Heart left ventricle (tissue), 16 donors: ENCODE results near the gene UBE2E2. TPM values are rescaled to one million over a fixed set of nuclear protein-coding genes. Genes with fewer than 3 reads are reported as not detected.

ENCODE experiments used
- ATAC-seq, 4 donors: fragments of 200-7000 bp; cut with Tn5 transposase; one replicate each; pipeline ENCODE4 v1.9.1; 2020 to 2022; ENCODE audit warnings: moderate library complexity in 4 of 4, mild to moderate bottlenecking in 3 of 4, moderate number of reproducible peaks in 1 of 4
- DNase-seq, 5 donors: peaks; one replicate each; pipeline ENCODE4 v3.0.0-alpha.2; 2020
- H3K27ac ChIP-seq, 12 donors: fragments of 200-600 bp; sonication (generic) in 4 of 12; one replicate each; pipeline versions ENCODE4 v1.5.0 to v1.8.0; 2016 to 2022; ENCODE audit warnings: mild to moderate bottlenecking in 2 of 12
- H3K27me3 ChIP-seq, 9 donors: fragments of 200-600 bp; sonication (generic) in 2 of 9; one replicate each; pipeline versions ENCODE4 v1.5.1 to v1.8.0; 2016 to 2022; ENCODE audit warnings: mild to moderate bottlenecking in 3 of 9
- H3K36me3 ChIP-seq, 9 donors: fragments of 200-600 bp; sonication (generic) in 2 of 9; one replicate each; pipeline versions ENCODE4 v1.5.0 to v1.8.0; 2018 to 2022; ENCODE audit warnings: mild to moderate bottlenecking in 2 of 9
- H3K4me1 ChIP-seq, 12 donors: fragments of 200-600 bp; sonication (generic) in 4 of 12; one replicate each; pipeline versions ENCODE4 v1.5.0 to v1.8.0; 2016 to 2022; ENCODE audit warnings: mild to moderate bottlenecking in 3 of 12
- H3K4me3 ChIP-seq, 12 donors: fragments of 200-600 bp; sonication (generic) in 4 of 12; one replicate each; pipeline versions ENCODE4 v1.5.0 to v1.8.0; 2017 to 2022; ENCODE audit warnings: mild to moderate bottlenecking in 9 of 12, moderate library complexity in 4 of 12
- H3K9me3 ChIP-seq, 12 donors: fragments of 200-600 bp; sonication (generic) in 4 of 12; one replicate each; pipeline versions ENCODE4 v1.5.0 to v1.8.0; 2016 to 2022; ENCODE audit warnings: mild to moderate bottlenecking in 1 of 12
- POLR2A ChIP-seq, 2 donors: fragments of 450-650 bp; IDR thresholded peaks; one replicate each; pipeline ENCODE4 v1.6.1; 2017; ENCODE audit warnings: antibody characterized with exemption in 2 of 2, mild to moderate bottlenecking in 2 of 2, moderate library complexity in 2 of 2
- WGBS, 4 donors: extraction: QIAGEN DNeasy Blood & Tissue Kit in 2 of 4; methylation state at CpG; one replicate each; pipeline versions ENCODE4 v1.1.5 to v1.1.7; 2013 to 2018; 5-methylcytosine and 5-hydroxymethylcytosine counted together
- intact Hi-C, 10 donors: fragments of 100-400 bp; cut with DNase I; formaldehyde crosslinking; loops; one replicate each; pipeline versions ENCODE4 v1.11.1 to v1.14.2; 2022
- polyA plus RNA-seq, 2 donors: library from polyadenylated mRNA; stranded (reverse); fragments of 200-250 nt; gene quantifications; one replicate each; pipeline ENCODE4 v1.2.3, GENCODE V29; 2013
- total RNA-seq, 9 donors: library from RNA; depleted of rRNA in 2 of 9; stranded (reverse); fragments of >200 nt in 2 of 9; fragmentation: NEBNext Ultra II Directional in 3 of 9; extraction: Animal tissue kit (Norgen Biotek cat#: 25700) in 3 of 9; gene quantifications; one replicate each; pipeline versions ENCODE4 v1.1.0 to v1.2.4, GENCODE V29; 2016 to 2023
- TF ChIP-seq, protein P1 (sequence below), 12 donors: fragments of 200-600 bp; sonication (generic) in 4 of 12; IDR thresholded peaks; one replicate each; pipeline versions ENCODE4 v1.5.0 to v1.8.0; 2018 to 2022; ENCODE audit warnings: antibody characterized with exemption in 12 of 12, mild to moderate bottlenecking in 5 of 12
- donor health status: ischemic (EF 13 %, LVEDD 7.1; RV severe dilation, severe dysfunction).
- donor health status: healthy with polysubstance abuse.
- donor health status: DM: no; HTN: yes; CAD: no.
- donor health status: DM: no; HTN: no; CAD: no.
- donor health status: ischemic (EF 25% LVEDD 6.9; RV normal size, moderate dysfunction).
- donor health status: ischemic (EF 25% LVEDD 5.7; RV mildly dilated, moderate dysfunction).
- donor health status: healthy.
- donor health status: DM: yes; HTN: yes; CAD: no.
- donor health status: ischemic (EF 35%, LVEDD 5.7; RV mildly dilated, moderate dysfunction).
- donor health status: nonischemic (EF 11% LVEDD 7.7; RV severe dilation, severe dysfunction).
- donor health status: DM: yes; HTN: yes; CAD: no.
- donor health status: PGD.
- donor health status: ischemic (EF 29% LVEDD 5.4; RV normal size, mild dysfunction).
- donor health status: nonischemic (EF 23%, LVEDD 6.1; RV moderate dilation, normal function).

UBE2E2 gene
- total and polyA plus RNA-seq, 11 donors, result 21.9 to 63.9 (median 50.8) TPM

DNA sequence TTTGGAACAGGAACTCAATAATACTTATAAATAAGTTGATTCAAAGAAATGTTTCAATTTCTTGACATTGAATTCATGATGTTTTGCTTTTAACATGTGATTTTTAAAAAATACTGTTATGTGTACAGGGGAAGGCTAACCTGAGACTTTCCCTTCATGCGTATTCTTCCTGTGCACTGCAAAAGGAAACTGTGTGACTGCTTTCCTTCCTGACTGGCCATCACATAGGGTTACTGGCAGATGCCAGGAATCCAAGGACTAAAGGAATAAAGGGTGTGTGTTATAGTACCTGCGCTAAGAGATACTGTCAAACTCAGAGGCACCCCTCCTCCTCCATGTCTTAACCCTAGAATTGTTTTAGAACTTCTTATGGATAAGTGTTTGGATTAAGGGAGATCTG is 236.0 kb downstream of the UBE2E2 start:
- TF ChIP-seq, protein P1, sequence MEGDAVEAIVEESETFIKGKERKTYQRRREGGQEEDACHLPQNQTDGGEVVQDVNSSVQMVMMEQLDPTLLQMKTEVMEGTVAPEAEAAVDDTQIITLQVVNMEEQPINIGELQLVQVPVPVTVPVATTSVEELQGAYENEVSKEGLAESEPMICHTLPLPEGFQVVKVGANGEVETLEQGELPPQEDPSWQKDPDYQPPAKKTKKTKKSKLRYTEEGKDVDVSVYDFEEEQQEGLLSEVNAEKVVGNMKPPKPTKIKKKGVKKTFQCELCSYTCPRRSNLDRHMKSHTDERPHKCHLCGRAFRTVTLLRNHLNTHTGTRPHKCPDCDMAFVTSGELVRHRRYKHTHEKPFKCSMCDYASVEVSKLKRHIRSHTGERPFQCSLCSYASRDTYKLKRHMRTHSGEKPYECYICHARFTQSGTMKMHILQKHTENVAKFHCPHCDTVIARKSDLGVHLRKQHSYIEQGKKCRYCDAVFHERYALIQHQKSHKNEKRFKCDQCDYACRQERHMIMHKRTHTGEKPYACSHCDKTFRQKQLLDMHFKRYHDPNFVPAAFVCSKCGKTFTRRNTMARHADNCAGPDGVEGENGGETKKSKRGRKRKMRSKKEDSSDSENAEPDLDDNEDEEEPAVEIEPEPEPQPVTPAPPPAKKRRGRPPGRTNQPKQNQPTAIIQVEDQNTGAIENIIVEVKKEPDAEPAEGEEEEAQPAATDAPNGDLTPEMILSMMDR (IDR thresholded peaks at IDR 0.05), result no peak
- TF ChIP-seq POLR2A (IDR thresholded peaks at IDR 0.05), result no peak
- Histone ChIP-seq H3K9me3 (no peaks in the 10 kb centered on the region), H3K4me3 (no peak overlapping the region), H3K27ac (no peak overlapping the region), H3K4me1 (peaks cover 0 to 32% (median 2%) of the 10 kb centered on the region in 12 donors), H3K27me3 (no peaks in the 10 kb centered on the region), H3K36me3 (no peaks in the 10 kb centered on the region)
- intact Hi-C loops, result no loop called here
- DNase-seq, result no peak
- WGBS, 4 donors, result 60 to 71% (median 71%) methylated on average over 2 of the region's 2 CpGs
- ATAC-seq, result no peak

DNA sequence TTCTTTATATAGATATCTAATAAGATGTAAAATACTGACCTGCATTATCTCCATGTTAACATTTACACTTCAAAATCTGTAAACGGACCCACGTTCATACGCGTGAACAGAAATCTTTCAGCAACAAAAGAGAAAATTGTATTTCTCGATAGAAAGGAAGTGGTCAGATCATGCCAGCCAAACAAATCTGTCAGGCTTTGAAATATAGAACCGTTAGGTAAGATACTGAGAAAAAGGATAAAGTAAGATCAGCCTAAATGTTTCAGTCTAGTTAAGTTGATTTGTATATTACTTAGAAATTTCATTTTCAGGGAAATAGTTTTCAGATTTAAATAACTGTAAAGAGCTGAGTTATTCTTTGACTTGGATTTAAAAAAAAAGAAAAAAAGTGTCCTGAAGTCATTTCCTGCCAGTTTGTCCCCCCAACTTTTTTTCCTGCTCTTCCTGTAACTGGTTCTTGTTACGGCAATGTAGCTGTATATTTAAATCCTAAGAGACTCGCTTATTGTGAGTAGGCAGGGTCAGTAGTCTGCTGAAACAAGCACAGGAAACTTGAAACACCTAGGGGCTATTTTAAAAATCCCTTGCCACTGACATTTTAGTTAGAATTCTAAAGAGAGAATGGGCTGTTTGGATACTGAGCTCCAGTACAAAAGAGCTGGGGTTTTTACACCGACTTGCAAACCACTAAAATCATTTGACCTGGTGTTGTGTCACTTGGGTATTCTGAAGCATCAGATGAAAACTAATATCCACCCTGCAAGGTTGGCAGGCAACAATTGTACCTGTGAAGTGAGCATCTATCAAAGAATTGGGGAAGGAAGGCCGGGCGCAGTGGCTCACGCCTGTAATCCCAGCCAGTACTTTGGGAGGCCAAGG is 237.5 kb downstream of the UBE2E2 start:
- Histone ChIP-seq H3K36me3 (no peaks in the 10 kb centered on the region), H3K27ac (peak overlapping the region in 2 of 12 donors; percentile 2 to 7), H3K27me3 (no peaks in the 10 kb centered on the region), H3K4me1 (peaks cover 0 to 26% (median 2%) of the 10 kb centered on the region in 12 donors), H3K4me3 (no peak overlapping the region), H3K9me3 (no peaks in the 10 kb centered on the region)
- TF ChIP-seq POLR2A (IDR thresholded peaks at IDR 0.05), result no peak
- TF ChIP-seq, protein P1 (IDR thresholded peaks at IDR 0.05), result no peak
- ATAC-seq, result no peak
- 68 to 78% (median 74%) methylated on average over 12 of the region's 12 CpGs for WGBS, 4 donors
- intact Hi-C loops, result no loop called here
- DNase-seq, result no peak

DNA sequence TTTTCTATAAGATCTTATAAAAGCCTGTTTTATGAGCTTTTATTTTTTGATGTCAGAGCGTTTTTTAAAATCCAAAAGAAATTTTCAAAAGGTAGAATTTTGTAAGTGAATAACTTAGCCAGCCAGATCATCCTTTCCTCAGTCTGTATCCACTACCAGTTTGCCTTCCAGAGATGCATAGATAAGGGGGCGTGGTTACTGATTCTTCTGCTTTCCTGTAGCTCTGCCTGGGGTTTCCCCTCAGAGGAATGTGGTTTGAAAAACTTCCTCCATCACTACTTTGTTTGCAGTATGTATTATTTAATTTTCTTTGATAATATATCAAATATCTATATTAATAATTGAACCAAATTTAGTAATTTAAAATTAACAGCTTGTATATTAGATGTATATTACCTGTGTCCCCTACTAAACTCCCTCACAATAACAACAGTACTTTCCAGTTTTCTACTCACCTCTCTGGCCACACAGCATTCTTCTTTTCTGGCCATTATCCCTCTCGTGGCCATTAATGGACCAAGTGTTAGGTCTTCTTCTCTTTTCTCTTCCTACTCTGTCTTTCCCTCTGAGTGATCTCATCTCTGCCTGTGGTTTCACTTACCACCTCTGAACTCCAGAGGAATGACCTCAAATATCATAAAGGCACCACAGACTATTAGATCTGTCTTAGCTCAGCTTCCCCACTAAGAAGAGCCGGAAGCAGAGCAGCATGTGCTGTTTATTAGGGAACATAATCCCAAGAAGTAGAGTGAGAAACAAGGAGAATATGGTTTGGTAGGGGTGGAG is 239.7 kb downstream of the UBE2E2 start:
- no peak overlapping the region for H3K27ac ChIP-seq
- H3K4me3 ChIP-seq, result no peak overlapping the region
- H3K27me3 ChIP-seq, result no peaks in the 10 kb centered on the region
- H3K4me1 ChIP-seq, result peaks cover 0 to 27% (median 11%) of the 10 kb centered on the region in 12 donors
- intact Hi-C loops, result no loop called here
- WGBS, 4 donors, result 63 to 71% (median 69%) methylated on average over 4 of the region's 4 CpGs
- ATAC-seq (no peak), DNase-seq (no peak)
- no peaks in the 10 kb centered on the region for H3K36me3 ChIP-seq
- H3K9me3 ChIP-seq, result no peaks in the 10 kb centered on the region
- TF ChIP-seq, protein P1 (IDR thresholded peaks at IDR 0.05), result no peak
- no peak for TF ChIP-seq POLR2A (IDR thresholded peaks at IDR 0.05)

DNA sequence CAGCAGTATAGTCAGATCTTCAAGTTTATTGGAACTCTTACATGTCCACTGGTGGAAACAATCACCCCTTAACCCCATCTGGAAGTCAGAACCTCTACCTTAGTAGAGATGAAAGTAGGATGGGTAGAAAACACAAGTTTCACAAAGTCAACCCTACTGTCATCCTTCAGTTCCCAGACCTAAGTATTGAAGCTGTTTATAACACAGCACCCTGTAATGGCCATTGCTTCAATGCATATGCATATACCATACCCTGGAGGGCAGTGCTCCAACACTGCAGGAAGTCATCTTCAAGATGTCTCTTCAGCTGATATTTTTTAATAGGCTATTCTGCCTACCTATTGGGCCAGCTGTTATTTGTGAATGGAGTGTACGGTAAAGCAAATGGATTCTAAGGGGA is 241.3 kb downstream of the UBE2E2 start:
- WGBS, 4 donors, result 93 to 100% (median 97%) methylated on average over 1 of the region's 1 CpG
- intact Hi-C loops, result no loop called here
- ATAC-seq (no peak), DNase-seq (no peak)
- Histone ChIP-seq H3K27me3 (no peaks in the 10 kb centered on the region), H3K27ac (no peak overlapping the region), H3K4me3 (no peak overlapping the region), H3K4me1 (peaks cover 0 to 31% (median 19%) of the 10 kb centered on the region in 12 donors), H3K9me3 (no peaks in the 10 kb centered on the region), H3K36me3 (no peaks in the 10 kb centered on the region)
- TF ChIP-seq, protein P1 (IDR thresholded peaks at IDR 0.05), result no peak
- no peak for TF ChIP-seq POLR2A (IDR thresholded peaks at IDR 0.05)
